Measurements from ENCODE around the gene PIAS4. TPM values are rescaled to one million over a fixed set of nuclear protein-coding genes. Genes with fewer than 3 reads are reported as not detected.

Gene PIAS4
- total and polyA plus RNA-seq, 2 of the 13 experiments (the other 11 are each of a cell fraction or from before 2014, with no cell fraction given), result 9.0 to 20.1 TPM

DNA sequence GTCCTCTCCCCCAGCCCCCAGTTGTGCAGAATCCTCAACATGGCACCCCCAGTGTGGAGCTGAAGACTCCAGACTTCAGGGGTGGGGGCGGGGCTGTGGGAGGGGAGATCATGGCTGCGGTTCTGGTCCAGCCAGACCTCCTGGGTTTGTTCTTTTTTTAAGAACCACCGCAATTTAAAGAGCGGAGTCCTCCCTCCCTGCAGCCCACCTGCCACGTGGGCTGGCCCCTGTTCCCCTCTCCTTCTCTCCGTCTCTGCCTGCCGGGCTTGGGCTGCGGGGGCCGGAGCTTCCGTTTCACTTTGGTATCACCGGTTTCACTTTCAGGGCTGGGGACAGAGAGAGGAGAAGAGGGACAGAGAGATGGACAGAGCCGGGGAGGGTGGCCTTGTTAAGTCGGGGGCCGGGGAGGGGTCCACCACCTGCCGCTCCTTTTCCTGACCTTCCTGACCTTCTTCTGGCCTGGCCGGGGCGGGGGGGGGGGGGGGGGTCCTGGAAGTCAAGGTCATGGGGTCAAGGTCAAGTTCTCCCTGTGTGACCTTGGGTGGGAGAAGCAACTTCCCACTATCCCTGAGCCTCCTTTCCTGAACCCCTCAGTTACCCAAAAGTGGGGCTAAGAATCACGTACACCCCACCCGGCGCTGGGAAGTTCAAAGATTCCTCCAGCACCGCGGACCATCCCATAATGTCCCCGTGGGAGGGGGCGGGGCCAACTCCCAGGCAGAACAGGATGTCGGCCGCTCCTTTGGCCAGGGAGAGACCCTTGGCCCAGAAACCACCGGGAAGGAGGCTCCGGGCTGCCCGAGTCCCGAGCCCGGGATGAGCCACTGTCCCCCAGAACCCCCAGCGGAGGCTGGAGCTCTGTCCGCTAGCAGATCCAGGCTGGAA, 70.5 kb downstream of the PIAS4 start (continued):
- TF ChIP-seq, protein P1, sequence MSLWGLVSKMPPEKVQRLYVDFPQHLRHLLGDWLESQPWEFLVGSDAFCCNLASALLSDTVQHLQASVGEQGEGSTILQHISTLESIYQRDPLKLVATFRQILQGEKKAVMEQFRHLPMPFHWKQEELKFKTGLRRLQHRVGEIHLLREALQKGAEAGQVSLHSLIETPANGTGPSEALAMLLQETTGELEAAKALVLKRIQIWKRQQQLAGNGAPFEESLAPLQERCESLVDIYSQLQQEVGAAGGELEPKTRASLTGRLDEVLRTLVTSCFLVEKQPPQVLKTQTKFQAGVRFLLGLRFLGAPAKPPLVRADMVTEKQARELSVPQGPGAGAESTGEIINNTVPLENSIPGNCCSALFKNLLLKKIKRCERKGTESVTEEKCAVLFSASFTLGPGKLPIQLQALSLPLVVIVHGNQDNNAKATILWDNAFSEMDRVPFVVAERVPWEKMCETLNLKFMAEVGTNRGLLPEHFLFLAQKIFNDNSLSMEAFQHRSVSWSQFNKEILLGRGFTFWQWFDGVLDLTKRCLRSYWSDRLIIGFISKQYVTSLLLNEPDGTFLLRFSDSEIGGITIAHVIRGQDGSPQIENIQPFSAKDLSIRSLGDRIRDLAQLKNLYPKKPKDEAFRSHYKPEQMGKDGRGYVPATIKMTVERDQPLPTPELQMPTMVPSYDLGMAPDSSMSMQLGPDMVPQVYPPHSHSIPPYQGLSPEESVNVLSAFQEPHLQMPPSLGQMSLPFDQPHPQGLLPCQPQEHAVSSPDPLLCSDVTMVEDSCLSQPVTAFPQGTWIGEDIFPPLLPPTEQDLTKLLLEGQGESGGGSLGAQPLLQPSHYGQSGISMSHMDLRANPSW (CRISPR knock-in tag; IDR thresholded peaks at IDR 0.05; ENCODE audit: borderline replicate concordance), result no peak
- TF ChIP-seq, protein P2, sequence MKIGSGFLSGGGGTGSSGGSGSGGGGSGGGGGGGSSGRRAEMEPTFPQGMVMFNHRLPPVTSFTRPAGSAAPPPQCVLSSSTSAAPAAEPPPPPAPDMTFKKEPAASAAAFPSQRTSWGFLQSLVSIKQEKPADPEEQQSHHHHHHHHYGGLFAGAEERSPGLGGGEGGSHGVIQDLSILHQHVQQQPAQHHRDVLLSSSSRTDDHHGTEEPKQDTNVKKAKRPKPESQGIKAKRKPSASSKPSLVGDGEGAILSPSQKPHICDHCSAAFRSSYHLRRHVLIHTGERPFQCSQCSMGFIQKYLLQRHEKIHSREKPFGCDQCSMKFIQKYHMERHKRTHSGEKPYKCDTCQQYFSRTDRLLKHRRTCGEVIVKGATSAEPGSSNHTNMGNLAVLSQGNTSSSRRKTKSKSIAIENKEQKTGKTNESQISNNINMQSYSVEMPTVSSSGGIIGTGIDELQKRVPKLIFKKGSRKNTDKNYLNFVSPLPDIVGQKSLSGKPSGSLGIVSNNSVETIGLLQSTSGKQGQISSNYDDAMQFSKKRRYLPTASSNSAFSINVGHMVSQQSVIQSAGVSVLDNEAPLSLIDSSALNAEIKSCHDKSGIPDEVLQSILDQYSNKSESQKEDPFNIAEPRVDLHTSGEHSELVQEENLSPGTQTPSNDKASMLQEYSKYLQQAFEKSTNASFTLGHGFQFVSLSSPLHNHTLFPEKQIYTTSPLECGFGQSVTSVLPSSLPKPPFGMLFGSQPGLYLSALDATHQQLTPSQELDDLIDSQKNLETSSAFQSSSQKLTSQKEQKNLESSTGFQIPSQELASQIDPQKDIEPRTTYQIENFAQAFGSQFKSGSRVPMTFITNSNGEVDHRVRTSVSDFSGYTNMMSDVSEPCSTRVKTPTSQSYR (CRISPR knock-in tag; IDR thresholded peaks at IDR 0.05; ENCODE audit: borderline replicate concordance), result peak; percentile 30
- TF ChIP-seq TOE1 (CRISPR knock-in tag; IDR thresholded peaks at IDR 0.05) (no peak), HMG20B (CRISPR knock-in tag; conservative IDR thresholded peaks at IDR 0.05) (no peak), POLR2G (IDR thresholded peaks at IDR 0.05; ENCODE audit: low read depth, low read length) (peak; percentile 73), SIX4 (CRISPR knock-in tag; IDR thresholded peaks at IDR 0.05) (no peak), ZNF672 (CRISPR knock-in tag; IDR thresholded peaks at IDR 0.05) (no peak), KMT2A (CRISPR knock-in tag; IDR thresholded peaks at IDR 0.05) (no peak), ZNF567 (CRISPR knock-in tag; IDR thresholded peaks at IDR 0.05; ENCODE audit: borderline replicate concordance) (no peak), TARDBP (CRISPR knock-in tag; IDR thresholded peaks at IDR 0.05) (0 out of 2 replicates have a peak, but pooled peaks have one; percentile 15), MBD4 (IDR thresholded peaks at IDR 0.05; ENCODE audit: borderline replicate concordance, low read length) (no peak), HNRNPLL (IDR thresholded peaks at IDR 0.05; ENCODE audit: low read depth, low read length, poor library complexity, severe bottlenecking) (peak; percentile 0), HDAC6 (IDR thresholded peaks at IDR 0.05; ENCODE audit: low read depth, low read length) (no peak), ZNF207 (IDR thresholded peaks at IDR 0.05; ENCODE audit: borderline replicate concordance) (no peak), HOXD1 (CRISPR knock-in tag; IDR thresholded peaks at IDR 0.05) (no peak), HOXA7 (CRISPR knock-in tag; IDR thresholded peaks at IDR 0.05) (no peak), ARHGAP35 (CRISPR knock-in tag; IDR thresholded peaks at IDR 0.05; ENCODE audit: borderline replicate concordance) (no peak), ELF4 (CRISPR knock-in tag; IDR thresholded peaks at IDR 0.05; ENCODE audit: borderline replicate concordance) (no peak), ZBED4 (CRISPR knock-in tag; IDR thresholded peaks at IDR 0.05; ENCODE audit: borderline replicate concordance) (no peak), FOXK2 (IDR thresholded peaks at IDR 0.05) (no peak), ZNF333 (CRISPR knock-in tag; IDR thresholded peaks at IDR 0.05; ENCODE audit: borderline replicate concordance) (no peak)

Data from HepG2 (cell line).